Liver (tissue), 9 donors: ENCODE measurements around the gene IGFL4. TPM values are rescaled to one million over a fixed set of nuclear protein-coding genes. Genes with fewer than 3 reads are reported as not detected.

Source experiments
- DNase-seq: peaks from one replicate; pipeline ENCODE4 v3.0.0-alpha.2; 2017; ENCODE audit warnings: low spot score
- H3K27ac ChIP-seq, 2 donors: one replicate each; pipeline ENCODE4 v1.7.0; 2013; ENCODE audit warnings: inconsistent platforms in 2 of 2, low read length in 2 of 2, control low read depth in 1 of 2, low read depth in 1 of 2, mild to moderate bottlenecking in 1 of 2
- H3K27me3 ChIP-seq, 4 donors: one replicate each; pipeline versions ENCODE4 v1.6.1 to v1.7.0; 2013; ENCODE audit warnings: low read length in 3 of 4, inconsistent platforms in 1 of 4, mild to moderate bottlenecking in 1 of 4, moderate library complexity in 1 of 4; ENCODE audit not compliant: control insufficient read depth in 4 of 4, insufficient read depth in 4 of 4
- H3K36me3 ChIP-seq, 4 donors: one replicate each; pipeline versions ENCODE4 v1.6.1 to v1.7.0; 2013; ENCODE audit warnings: low read length in 3 of 4, mild to moderate bottlenecking in 3 of 4, low read depth in 1 of 4, moderate library complexity in 1 of 4; ENCODE audit not compliant: control insufficient read depth in 4 of 4, insufficient read depth in 3 of 4
- H3K4me1 ChIP-seq, 4 donors: one replicate each; pipeline versions ENCODE4 v1.6.1 to v1.7.0; 2013; ENCODE audit warnings: low read length in 3 of 4, mild to moderate bottlenecking in 3 of 4, moderate library complexity in 1 of 4; ENCODE audit not compliant: control insufficient read depth in 4 of 4, insufficient read depth in 4 of 4
- H3K4me3 ChIP-seq, 3 donors: one replicate each; pipeline versions ENCODE4 v1.6.1 to v1.7.0; 2013; ENCODE audit warnings: low read length in 3 of 3, control low read depth in 1 of 3, low read depth in 1 of 3, mild to moderate bottlenecking in 1 of 3
- H3K9ac ChIP-seq, 2 donors: one replicate each; pipeline ENCODE4 v1.7.0; 2013; ENCODE audit warnings: low read length in 2 of 2, mild to moderate bottlenecking in 2 of 2, moderate library complexity in 2 of 2, control low read depth in 1 of 2, low read depth in 1 of 2
- H3K9me3 ChIP-seq, 4 donors: one replicate each; pipeline versions ENCODE4 v1.6.1 to v1.7.0; 2013; ENCODE audit warnings: low read length in 3 of 4; ENCODE audit not compliant: control insufficient read depth in 4 of 4
- ATF3 ChIP-seq: IDR thresholded peaks from 2 replicates; pipeline ENCODE4 v1.6.1; 2016; ENCODE audit warnings: antibody characterized with exemption
- CTCF ChIP-seq: fragments of 150-350 bp; IDR thresholded peaks from 2 replicates; pipeline ENCODE4 v1.5.1; 2017; ENCODE audit warnings: improper control_type of control experiment, low read depth, low read length; ENCODE audit not compliant: missing input control
- EGR1 ChIP-seq, 2 donors: IDR thresholded peaks; 2 replicates each; pipeline ENCODE4 v1.6.1; 2016 to 2018; ENCODE audit warnings: antibody characterized with exemption in 2 of 2, low read depth in 2 of 2
- FOXA1 ChIP-seq: IDR thresholded peaks from 2 replicates; pipeline ENCODE4 v1.6.1; 2016; ENCODE audit warnings: antibody characterized with exemption
- FOXA2 ChIP-seq: IDR thresholded peaks from 2 replicates; pipeline ENCODE4 v1.6.1; 2016; ENCODE audit warnings: antibody characterized with exemption
- GABPA ChIP-seq, 2 donors: IDR thresholded peaks in 1 of 2; conservative IDR thresholded peaks in 1 of 2; 2 replicates each; pipeline ENCODE4 v1.6.1; 2016; ENCODE audit warnings: antibody characterized with exemption in 2 of 2, mild to moderate bottlenecking in 1 of 2, moderate library complexity in 1 of 2
- HNF4A ChIP-seq, 2 donors: conservative IDR thresholded peaks; 2 replicates each; pipeline ENCODE4 v1.6.1; 2016; ENCODE audit warnings: antibody characterized with exemption in 2 of 2, mild to moderate bottlenecking in 2 of 2
- HNF4G ChIP-seq: IDR thresholded peaks from 2 replicates; pipeline ENCODE4 v1.6.1; 2016; ENCODE audit warnings: antibody characterized with exemption
- JUND ChIP-seq, 2 donors: IDR thresholded peaks; 2 replicates each; pipeline ENCODE4 v1.6.1; 2016; ENCODE audit warnings: antibody characterized with exemption in 2 of 2
- MAX ChIP-seq: IDR thresholded peaks from 2 replicates; pipeline ENCODE4 v1.6.1; 2016; ENCODE audit warnings: antibody characterized with exemption
- NR2F2 ChIP-seq: IDR thresholded peaks from 2 replicates; pipeline ENCODE4 v1.6.1; 2016; ENCODE audit warnings: antibody characterized with exemption
- RAD21 ChIP-seq, 2 donors: IDR thresholded peaks; 2 replicates each; pipeline ENCODE4 v1.6.1; 2016; ENCODE audit warnings: antibody characterized with exemption in 2 of 2, mild to moderate bottlenecking in 2 of 2
- REST ChIP-seq: IDR thresholded peaks from 2 replicates; pipeline ENCODE4 v1.6.1; 2016; ENCODE audit warnings: antibody characterized with exemption, mild to moderate bottlenecking
- RXRA ChIP-seq, 2 donors: IDR thresholded peaks; 2 replicates each; pipeline ENCODE4 v1.6.1; 2017 to 2018; ENCODE audit warnings: antibody characterized with exemption in 2 of 2, mild to moderate bottlenecking in 1 of 2
- SP1 ChIP-seq: IDR thresholded peaks from 2 replicates; pipeline ENCODE4 v1.6.1; 2018; ENCODE audit warnings: antibody characterized with exemption, mild to moderate bottlenecking
- TAF1 ChIP-seq: conservative IDR thresholded peaks from 2 replicates; pipeline ENCODE4 v1.6.1; 2016; ENCODE audit warnings: antibody characterized with exemption, mild to moderate bottlenecking
- YY1 ChIP-seq: IDR thresholded peaks from 2 replicates; pipeline ENCODE4 v1.6.1; 2016; ENCODE audit warnings: antibody characterized with exemption, mild to moderate bottlenecking
- ZBTB33 ChIP-seq: IDR thresholded peaks from 2 replicates; pipeline ENCODE4 v1.6.1; 2016; ENCODE audit warnings: antibody characterized with exemption
- WGBS: extraction: QIAGEN DNeasy Blood & Tissue Kit; methylation state at CpG from one replicate; pipeline ENCODE4 v1.1.7; 2013; 5-methylcytosine and 5-hydroxymethylcytosine counted together
- polyA plus RNA-seq, 2 donors: library from polyadenylated mRNA; stranded (reverse) in 1 of 2; unstranded in 1 of 2; fragments of 200-250 nt in 1 of 2; fragments of >200 nt in 1 of 2; fragmentation: Nextera tagmentation in 1 of 2; extraction: Ambion mirVana in 1 of 2; gene quantifications; one replicate each; pipeline versions ENCODE4 v1.2.1 to v1.2.3, GENCODE V29; 2013 to 2015
- total RNA-seq, 2 donors: library from RNA; depleted of rRNA; stranded (reverse); fragments of >200 nt; gene quantifications; one replicate each; pipeline ENCODE4 v1.2.3, GENCODE V29; 2014
- donor health status: healthy.
- donor health status: healthy.
- donor health status: healthy.
- donor health status: healthy.
- donor health status: healthy.

Gene IGFL4
- total and polyA plus RNA-seq, 4 donors, result not detected

- Histone ChIP-seq H3K4me3 (no peak overlapping the region), H3K27ac (no peak overlapping the region), H3K27me3 (peaks cover 0 to 13% (median 3%) of the 10 kb centered on the region in 4 donors), H3K36me3 (no peaks in the 10 kb centered on the region), H3K9me3 (no peaks in the 10 kb centered on the region), H3K9ac (no peak overlapping the region), H3K4me1 (no peaks in the 10 kb centered on the region)
- TF ChIP-seq NR2F2 (no peak), HNF4A (conservative IDR thresholded peaks at IDR 0.05) (no peak), RXRA (IDR thresholded peaks at IDR 0.05) (no peak), CTCF (no peak), FOXA2 (no peak)
- 66% methylated on average over 3 of the region's 3 CpGs for WGBS
- no peak for DNase-seq
These were observed 22.4 kb upstream of the IGFL4 start for GRCh38 chr19:46063201-46063600.

- DNase-seq, result no peak
- Histone ChIP-seq H3K36me3 (no peaks in the 10 kb centered on the region), H3K27ac (no peak overlapping the region), H3K9me3 (no peaks in the 10 kb centered on the region), H3K9ac (no peak overlapping the region), H3K4me1 (no peaks in the 10 kb centered on the region), H3K4me3 (no peak overlapping the region), H3K27me3 (peaks cover 0 to 16% (median 0%) of the 10 kb centered on the region in 4 donors)
- TF ChIP-seq GABPA (IDR thresholded peaks at IDR 0.05 in 1 of 2, conservative IDR thresholded peaks at IDR 0.05 in 1 of 2), result no peak
- TF ChIP-seq EGR1 (IDR thresholded peaks at IDR 0.05; ENCODE audit: low read depth in 2 of 2), result no peak
- TF ChIP-seq CTCF, result no peak
- TF ChIP-seq YY1, result no peak
- no peak for TF ChIP-seq MAX
- no peak for TF ChIP-seq TAF1
- TF ChIP-seq FOXA2, result no peak
- TF ChIP-seq SP1, result no peak
- no peak for TF ChIP-seq RXRA (IDR thresholded peaks at IDR 0.05)
- no peak for TF ChIP-seq FOXA1
- TF ChIP-seq NR2F2, result no peak
- TF ChIP-seq JUND (IDR thresholded peaks at IDR 0.05), result no peak
- TF ChIP-seq HNF4G, result no peak
- TF ChIP-seq ZBTB33, result no peak
- TF ChIP-seq REST, result no peak
- no peak for TF ChIP-seq RAD21 (IDR thresholded peaks at IDR 0.05)
- TF ChIP-seq ATF3, result no peak
- TF ChIP-seq HNF4A (conservative IDR thresholded peaks at IDR 0.05), result no peak
- WGBS, result 84% methylated on average over 2 of the region's 2 CpGs
These were observed 19.2 kb upstream of the IGFL4 start for GRCh38 chr19:46060012-46060411.
